ES-I3 (cell line): ENCODE results near the gene GJA9.
"Not testable (repeated sequence)": the region's sequence is repeated elsewhere in the genome, so short reads cannot be mapped to it uniquely, and the experiment has no call there.

Experiments
- H3K36me3 ChIP-seq: 2 replicates; pipeline ENCODE4 v1.6.1; 2013; ENCODE audit warnings: mild to moderate bottlenecking, low read length, control low read depth, moderate library complexity; ENCODE audit not compliant: insufficient read depth
- H3K4me1 ChIP-seq: 2 replicates; pipeline ENCODE4 v1.6.1; 2013; ENCODE audit warnings: mild to moderate bottlenecking, control low read depth, low read length; ENCODE audit not compliant: insufficient read depth
- H3K9ac ChIP-seq: 2 replicates; pipeline ENCODE4 v1.6.1; 2013; ENCODE audit warnings: low read depth, mild to moderate bottlenecking, low read length, moderate library complexity
- H3K9me3 ChIP-seq: 2 replicates; pipeline ENCODE4 v1.6.1; 2013; ENCODE audit warnings: mild to moderate bottlenecking, low read length, moderate library complexity; ENCODE audit not compliant: control insufficient read depth, insufficient read depth

GJA9 gene

GRCh38 chr1:38860454-38860795 is 21.0 kb downstream of the GJA9 start:
- H3K9ac ChIP-seq: peak overlapping the region; percentile 91
- H3K36me3 ChIP-seq: peaks cover 8% of the 10 kb centered on the region; the same call in 1 of the 2 replicates
- H3K4me1 ChIP-seq: no peaks in the 10 kb centered on the region
- no peaks in the 10 kb centered on the region for H3K9me3 ChIP-seq

- H3K4me1 ChIP-seq: no peaks in the 10 kb centered on the region
- H3K9me3 ChIP-seq: no peaks in the 10 kb centered on the region
- peaks cover 10% of the 10 kb centered on the region; the same call in 1 of the 2 replicates for H3K36me3 ChIP-seq
- H3K9ac ChIP-seq: peak within 1 kb of the TSS; percentile 91
Measured at GRCh38 chr1:38859561-38860453, 21.6 kb downstream of the GJA9 start, which contains the start of gene RRAGC. RRAGC (minus strand) TSS chr1:38859772; CDS start chr1:38859646, 126 bp downstream.

GRCh38 chr1:38858833-38859560 is 22.4 kb downstream of the GJA9 start:
- peak overlapping the region; percentile 79 for H3K9ac ChIP-seq
- no peaks in the 10 kb centered on the region for H3K4me1 ChIP-seq
- H3K36me3 ChIP-seq: peaks cover 15% of the 10 kb centered on the region; the same call in 1 of the 2 replicates
- no peaks in the 10 kb centered on the region for H3K9me3 ChIP-seq

- H3K4me1 ChIP-seq: no peaks in the 10 kb centered on the region
- H3K36me3 ChIP-seq: peaks cover 15% of the 10 kb centered on the region
- H3K9ac ChIP-seq: no peak overlapping the region
- no peaks in the 10 kb centered on the region for H3K9me3 ChIP-seq
Measured at GRCh38 chr1:38852780-38853179, 28.6 kb downstream of the GJA9 start.

GRCh38 chr1:38848071-38848470 is 33.3 kb downstream of the GJA9 start:
- no peak overlapping the region for H3K9ac ChIP-seq
- H3K9me3 ChIP-seq: no peaks in the 10 kb centered on the region
- no peaks in the 10 kb centered on the region; the same call in 1 of the 2 replicates for H3K36me3 ChIP-seq
- no peaks in the 10 kb centered on the region for H3K4me1 ChIP-seq

- H3K9ac ChIP-seq: no peak overlapping the region
- H3K36me3 ChIP-seq: no peaks in the 10 kb centered on the region; the same call in 1 of the 2 replicates
- H3K9me3 ChIP-seq: no peaks in the 10 kb centered on the region
- H3K4me1 ChIP-seq: no peaks in the 10 kb centered on the region
Measured at GRCh38 chr1:38846210-38846609, 35.2 kb downstream of the GJA9 start.

- not testable (repeated sequence) for H3K36me3 ChIP-seq, H3K4me1 ChIP-seq, H3K9me3 ChIP-seq, H3K9ac ChIP-seq
Measured at GRCh38 chr1:38845088-38845487, 36.3 kb downstream of the GJA9 start.

- H3K36me3 ChIP-seq: no peaks in the 10 kb centered on the region; the same call in 1 of the 2 replicates
Measured at GRCh38 chr1:38840281-38840680, 41.1 kb downstream of the GJA9 start.

GRCh38 chr1:38839363-38839762 is 42.0 kb downstream of the GJA9 start:
- peaks cover 12% of the 10 kb centered on the region; the same call in 1 of the 2 replicates for H3K4me1 ChIP-seq
- H3K36me3 ChIP-seq: no peaks in the 10 kb centered on the region; the same call in 1 of the 2 replicates
- no peaks in the 10 kb centered on the region for H3K9me3 ChIP-seq
- H3K9ac ChIP-seq: no peak overlapping the region

More at GRCh38 chr1:38840281-38840680, 41.1 kb downstream of the GJA9 start:
- no peaks in the 10 kb centered on the region for H3K9me3 ChIP-seq
- H3K4me1 ChIP-seq: peaks cover 10% of the 10 kb centered on the region; the same call in 1 of the 2 replicates
- no peak overlapping the region for H3K9ac ChIP-seq

GRCh38 chr1:38836316-38836715 is 45.1 kb downstream of the GJA9 start:
- not testable (repeated sequence) for H3K9ac ChIP-seq, H3K9me3 ChIP-seq, H3K36me3 ChIP-seq
- peaks cover 12% of the 10 kb centered on the region; the same call in 1 of the 2 replicates for H3K4me1 ChIP-seq

GRCh38 chr1:38834937-38835827 is 46.2 kb downstream of the GJA9 start:
- Histone ChIP-seq H3K9me3 (no peaks in the 10 kb centered on the region), H3K36me3 (no peaks in the 10 kb centered on the region; the same call in 1 of the 2 replicates), H3K4me1 (peaks cover 12% of the 10 kb centered on the region; the same call in 1 of the 2 replicates), H3K9ac (no peak overlapping the region)

GRCh38 chr1:38834221-38834782 is 47.1 kb downstream of the GJA9 start:
- no peaks in the 10 kb centered on the region; the same call in 1 of the 2 replicates for H3K36me3 ChIP-seq
- peaks cover 12% of the 10 kb centered on the region; the same call in 1 of the 2 replicates for H3K4me1 ChIP-seq
- no peaks in the 10 kb centered on the region for H3K9me3 ChIP-seq
- no peak overlapping the region for H3K9ac ChIP-seq

GRCh38 chr1:38833146-38833545 is 48.2 kb downstream of the GJA9 start:
- no peak overlapping the region for H3K9ac ChIP-seq
- peaks cover 12% of the 10 kb centered on the region; the same call in 1 of the 2 replicates for H3K4me1 ChIP-seq
- no peaks in the 10 kb centered on the region for H3K9me3 ChIP-seq
- H3K36me3 ChIP-seq: no peaks in the 10 kb centered on the region
